Activated CD8-positive, alpha-beta memory T cell treated with anti-CD3 and anti-CD28 coated beads, Interleukin-2, amount 50 U/mL, for 1 hour (primary cell): ENCODE data around the gene NANOS3.
"Not testable (repeated sequence)": the region's sequence is repeated elsewhere in the genome, so short reads cannot be mapped to it uniquely, and the experiment has no call there.

Experiments
- DNase-seq: peaks from one replicate; pipeline ENCODE4 v3.0.0-alpha.2; 2020; ENCODE audit errors: extremely low read depth

The NANOS3 gene

DNA sequence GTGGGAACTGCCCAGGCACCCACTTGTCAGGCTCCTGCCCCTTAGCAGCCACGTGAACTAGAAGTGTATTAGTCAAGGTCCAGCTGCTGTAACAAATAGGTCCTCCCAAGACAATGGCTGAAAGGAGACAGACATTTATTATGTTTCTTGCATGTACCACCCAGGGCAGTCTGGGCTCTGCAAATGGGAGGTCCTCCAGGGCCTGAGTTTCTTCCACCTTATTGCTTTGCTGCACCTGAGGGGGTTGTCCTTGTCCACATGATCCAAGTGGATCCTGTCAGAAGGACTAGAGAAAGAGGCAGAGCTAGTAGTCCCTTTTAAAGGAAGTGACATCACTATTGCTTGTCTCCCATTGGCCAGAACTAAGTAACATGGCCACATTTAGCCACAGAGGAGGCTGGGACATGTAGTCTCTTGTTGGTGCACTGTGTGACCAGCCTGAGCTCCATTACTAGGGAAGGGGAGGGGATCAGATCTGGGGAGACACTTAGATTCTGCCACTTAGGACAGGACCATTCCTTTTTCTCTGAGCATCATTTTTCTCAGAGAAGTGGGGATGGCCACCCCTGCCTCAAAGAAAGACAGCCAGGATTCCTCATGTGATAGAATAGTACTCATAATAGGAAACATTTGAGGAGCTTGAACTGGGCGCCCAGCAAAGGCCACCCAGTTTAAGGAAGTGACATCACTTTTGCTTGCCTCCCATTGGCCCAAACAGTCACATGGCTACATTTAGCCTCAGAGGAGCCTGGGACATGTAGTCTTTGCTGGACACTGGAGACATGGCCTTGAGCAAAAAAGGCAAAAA lies 44.2 kb downstream of the NANOS3 start:
- DNase-seq = no peak

DNA sequence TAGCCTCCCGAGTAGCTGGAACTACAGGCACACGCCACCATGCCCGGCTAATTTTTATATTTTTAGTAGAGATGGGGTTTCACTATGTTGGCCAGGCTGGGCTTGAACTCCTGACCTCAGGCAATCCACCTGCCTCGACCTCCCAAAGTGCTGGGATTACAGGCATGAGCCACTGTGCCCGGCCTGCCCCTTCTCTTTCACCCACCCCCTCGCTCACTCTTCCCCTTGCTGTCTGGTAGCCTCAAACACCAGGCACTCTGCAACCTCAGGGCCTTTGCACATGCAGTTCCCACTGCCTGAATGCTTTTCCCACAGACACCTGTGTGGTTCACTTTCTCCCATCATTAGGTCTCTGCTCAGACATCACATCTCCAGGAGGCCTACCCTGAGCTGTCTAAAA lies 45.2 kb downstream of the NANOS3 start:
- DNase-seq = not testable (repeated sequence)

DNA sequence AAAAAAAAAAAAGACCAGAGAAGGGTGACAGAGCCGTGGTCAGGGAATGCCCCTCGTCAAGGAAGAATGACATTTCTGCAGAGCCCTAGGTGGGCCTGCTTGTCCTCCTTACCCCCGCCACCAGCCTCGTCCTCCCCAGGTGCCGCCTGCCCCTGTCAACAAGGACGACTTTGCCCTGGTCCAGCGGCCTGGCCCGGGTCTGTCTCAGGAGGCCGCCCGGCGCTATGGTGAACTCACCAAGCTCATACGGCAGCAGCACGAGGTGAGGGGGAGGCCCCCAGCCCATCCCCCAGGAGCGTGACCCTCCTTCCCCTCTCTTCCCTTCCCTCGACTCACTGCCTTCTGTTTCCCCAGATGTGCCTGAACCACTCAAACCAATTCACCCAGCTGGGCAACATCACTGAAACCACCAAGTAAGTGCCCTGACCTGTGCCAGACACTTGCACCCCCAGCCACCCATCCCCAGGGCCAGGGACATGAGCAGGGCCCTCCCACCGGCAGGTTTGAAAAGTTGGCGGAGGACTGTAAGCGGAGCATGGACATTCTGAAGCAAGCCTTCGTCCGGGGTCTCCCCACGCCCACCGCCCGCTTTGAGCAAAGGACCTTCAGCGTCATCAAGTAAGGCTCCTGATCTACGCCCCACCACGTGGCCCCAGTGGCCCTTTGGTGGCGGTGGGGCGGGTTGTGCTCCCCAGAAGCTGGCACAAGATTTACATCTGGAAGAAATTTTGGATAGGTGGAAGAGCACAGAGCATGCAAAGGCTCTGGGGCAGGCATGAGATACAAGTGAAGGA lies 46.5 kb downstream of the NANOS3 start:
- DNase-seq = no peak

DNA sequence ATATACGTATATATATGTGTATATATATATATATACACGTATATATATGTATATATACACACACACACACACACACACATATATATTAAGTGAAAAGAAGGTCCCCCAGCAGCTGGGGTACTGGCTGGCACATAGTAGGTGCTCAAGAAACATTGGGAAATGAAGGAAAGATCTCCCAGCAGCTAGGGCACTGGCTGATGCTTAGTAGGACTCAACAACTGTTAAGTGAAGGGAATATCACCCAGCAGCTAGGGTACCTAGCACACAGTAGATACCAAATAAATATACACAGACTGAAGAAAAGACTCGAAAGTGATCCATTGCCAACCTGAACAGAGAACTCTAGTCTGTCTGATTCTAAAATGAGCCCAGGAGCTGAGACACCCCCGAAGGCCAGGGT lies 49.1 kb downstream of the NANOS3 start:
- DNase-seq = no peak

DNA sequence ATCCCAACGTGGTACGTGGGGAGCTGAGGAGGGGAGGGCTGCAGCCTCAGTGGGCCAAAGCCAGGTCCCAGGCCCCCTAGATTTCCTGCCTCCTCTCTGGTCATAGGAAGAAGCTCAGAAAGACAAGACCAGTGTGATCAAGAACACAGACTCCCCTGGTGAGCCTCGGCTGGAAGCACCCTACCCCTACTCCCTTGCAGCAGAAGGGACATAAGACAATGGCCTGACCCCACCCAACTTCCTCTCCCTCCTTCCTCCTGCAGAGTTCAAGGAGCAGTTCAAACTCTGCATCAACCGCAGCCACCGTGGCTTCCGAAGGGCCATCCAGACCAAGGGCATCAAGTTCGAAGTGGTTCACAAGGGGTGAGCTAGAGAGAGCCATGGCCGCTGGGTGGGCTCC lies 49.8 kb downstream of the NANOS3 start:
- no peak for DNase-seq

DNA sequence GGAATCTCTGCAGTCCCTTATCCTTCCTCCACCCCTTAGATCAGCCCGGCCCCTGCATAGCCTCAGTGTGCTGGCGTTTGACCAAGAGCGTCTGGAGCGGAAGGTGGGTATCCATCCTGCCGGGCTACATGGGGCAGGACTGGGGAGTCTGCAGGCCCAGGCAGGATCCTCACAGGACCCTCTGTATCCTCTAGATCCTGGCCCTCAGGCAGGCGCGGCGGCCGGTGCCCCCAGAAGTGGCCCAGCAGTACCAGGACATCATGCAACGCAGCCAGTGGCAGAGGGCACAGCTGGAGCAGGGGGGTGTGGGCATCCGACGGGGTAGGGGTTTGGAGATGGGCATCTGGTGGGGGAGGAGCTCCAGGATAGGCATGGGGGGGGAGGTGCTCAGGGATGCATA lies 52.4 kb downstream of the NANOS3 start:
- DNase-seq = no peak

DNA sequence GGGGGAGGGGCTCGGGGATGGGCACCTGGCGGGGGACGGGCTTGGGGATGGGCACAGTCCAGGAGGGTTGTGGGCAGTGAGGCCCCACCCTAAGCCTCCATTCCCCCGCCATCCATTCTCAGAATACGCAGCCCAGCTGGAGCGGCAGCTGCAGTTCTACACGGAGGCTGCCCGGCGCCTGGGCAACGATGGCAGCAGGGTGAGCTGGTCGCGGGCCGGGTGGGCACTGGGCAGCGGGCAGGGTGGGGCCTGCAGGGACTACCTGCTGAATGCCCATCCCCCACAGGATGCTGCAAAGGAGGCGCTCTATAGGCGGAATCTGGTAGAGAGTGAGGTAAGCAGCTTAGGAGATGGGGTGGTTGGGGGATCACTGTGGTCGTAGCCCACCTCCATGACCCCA lies 53.0 kb downstream of the NANOS3 start:
- DNase-seq = no peak
